Fibroblast of villous mesenchyme (primary cell): ENCODE data around the gene TMEM150A. TPM values are rescaled to one million over a fixed set of nuclear protein-coding genes. Genes with fewer than 3 reads are reported as not detected.

Experiments used
- DNase-seq: peaks from one replicate; pipeline ENCODE4 v3.0.0-alpha.2; 2010; ENCODE audit warnings: low read depth
- H3K4me3 ChIP-seq: 2 replicates; pipeline ENCODE4 v1.5.1; 2011; ENCODE audit warnings: low read depth, mild to moderate bottlenecking, low read length
- CTCF ChIP-seq: IDR thresholded peaks from 2 replicates; pipeline ENCODE4 v1.5.1; 2012; ENCODE audit warnings: low read depth, mild to moderate bottlenecking, low read length; ENCODE audit not compliant: insufficient read depth
- total RNA-seq: library from RNA; depleted of rRNA; stranded (reverse); fragments of >200 nt; gene quantifications from 2 replicates; pipeline ENCODE4 v1.2.3, GENCODE V29; 2012

The TMEM150A gene
- total RNA-seq, 1 donor, result 8.6 TPM

- TF ChIP-seq CTCF, result no peak
- DNase-seq, result no peak
- no peak overlapping the region for H3K4me3 ChIP-seq
Observed at GRCh38 chr2:85647823-85648526, 45.5 kb upstream of the TMEM150A start.

GRCh38 chr2:85646166-85646565, 43.7 kb upstream of the TMEM150A start:
- no peak overlapping the region for H3K4me3 ChIP-seq
- no peak for DNase-seq
- no peak for TF ChIP-seq CTCF

GRCh38 chr2:85644909-85645308, 42.4 kb upstream of the TMEM150A start:
- H3K4me3 ChIP-seq, result no peak overlapping the region
- no peak for DNase-seq
- no peak for TF ChIP-seq CTCF

GRCh38 chr2:85642725-85643124, 40.2 kb upstream of the TMEM150A start:
- TF ChIP-seq CTCF, result no peak

GRCh38 chr2:85635636-85636035, 33.1 kb upstream of the TMEM150A start:
- H3K4me3 ChIP-seq, result no peak overlapping the region
- DNase-seq, result no peak
- TF ChIP-seq CTCF, result no peak

More at GRCh38 chr2:85642725-85643124, 40.2 kb upstream of the TMEM150A start:
- no peak for DNase-seq
- H3K4me3 ChIP-seq, result no peak overlapping the region

GRCh38 chr2:85635011-85635410, 32.5 kb upstream of the TMEM150A start:
- no peak for DNase-seq
- no peak overlapping the region for H3K4me3 ChIP-seq
- no peak for TF ChIP-seq CTCF

GRCh38 chr2:85631316-85631715, 28.8 kb upstream of the TMEM150A start:
- DNase-seq, result no peak
- no peak overlapping the region for H3K4me3 ChIP-seq
- no peak for TF ChIP-seq CTCF
